Amniotic epithelial cell (primary cell): Measurements from ENCODE around the gene NLE1.
"Not testable (repeated sequence)": the region's sequence is repeated elsewhere in the genome, so short reads cannot be mapped to it uniquely, and the experiment has no call there.

Experiments used
- DNase-seq: peaks from one replicate; pipeline ENCODE4 v3.0.0-alpha.2; 2010; ENCODE audit warnings: low read depth

NLE1 gene

DNA sequence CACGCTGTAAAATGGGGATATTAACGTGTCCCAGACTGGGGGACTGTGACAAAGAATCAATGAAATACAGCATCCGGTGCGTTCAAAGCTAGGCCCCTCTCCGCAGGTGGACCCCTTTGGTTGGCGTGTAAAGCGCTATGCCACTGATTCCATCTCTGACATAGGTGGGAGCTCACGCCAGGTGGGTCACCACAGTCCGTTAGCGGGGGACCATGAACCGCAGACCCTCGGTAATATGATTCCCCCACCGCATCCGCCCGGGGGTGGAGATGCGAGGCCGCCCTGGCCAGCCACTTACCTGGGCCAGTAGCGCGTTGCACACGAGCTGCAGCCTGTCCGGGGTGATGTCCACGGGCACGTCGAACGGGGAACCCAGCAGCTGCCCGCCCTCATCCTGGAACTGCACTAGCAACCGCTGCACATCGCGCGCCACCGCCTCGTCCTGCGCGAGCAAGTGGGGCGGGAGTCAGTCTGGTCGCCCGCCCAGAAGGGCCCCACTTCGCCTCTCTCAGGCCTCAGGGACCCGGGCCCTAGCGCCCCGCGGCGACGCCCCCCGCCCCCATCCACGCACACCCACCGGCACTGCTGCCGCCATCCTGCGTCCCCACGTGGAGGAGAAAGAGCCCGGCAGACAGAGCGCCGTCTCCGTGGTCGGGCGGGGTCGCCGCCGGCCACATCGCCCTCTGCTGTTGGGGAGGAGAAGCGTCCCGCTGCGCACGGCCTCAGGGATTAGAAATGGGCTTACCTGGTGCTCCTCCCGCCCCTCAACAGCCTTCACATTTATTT lies at the start of gene NLE1:
TSS of gene NLE1 (minus strand) at position 623 of the 786 bp plus-strand sequence. CDS start at position 595, 28 bp downstream.
- peak; percentile 74 for DNase-seq

DNA sequence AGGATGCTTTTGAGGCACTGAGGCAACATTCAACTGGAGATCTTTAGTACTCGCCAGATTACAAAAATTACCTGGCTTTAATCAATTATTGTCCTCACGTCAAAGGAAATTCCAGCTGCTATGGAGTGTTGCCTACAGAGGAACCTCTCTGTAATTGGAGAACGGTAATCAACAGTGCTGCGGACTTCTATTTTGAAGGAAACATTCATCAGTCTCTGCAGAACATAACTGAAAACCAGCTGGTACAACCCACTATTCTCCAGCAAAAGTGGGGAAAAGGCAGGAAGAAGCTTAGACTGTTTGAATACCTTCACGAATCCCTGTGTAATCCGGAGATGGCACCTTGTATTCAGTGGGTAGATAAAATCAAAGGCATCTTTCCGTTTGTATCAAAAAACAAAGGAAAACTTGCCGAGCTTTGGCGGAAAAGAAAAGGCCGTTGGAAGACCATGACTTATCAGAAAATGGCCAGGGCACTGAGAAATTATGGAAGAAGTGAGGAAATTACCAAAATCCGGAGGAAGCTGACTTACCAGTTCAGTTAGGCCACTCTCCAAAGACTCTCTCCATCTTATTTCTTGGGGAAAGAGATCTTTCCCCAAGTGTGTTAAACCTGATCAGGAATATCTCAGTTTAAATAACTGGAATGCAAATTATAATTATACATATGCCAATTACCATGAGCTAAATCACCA lies 49.0 kb upstream of the NLE1 start:
- DNase-seq = no peak

DNA sequence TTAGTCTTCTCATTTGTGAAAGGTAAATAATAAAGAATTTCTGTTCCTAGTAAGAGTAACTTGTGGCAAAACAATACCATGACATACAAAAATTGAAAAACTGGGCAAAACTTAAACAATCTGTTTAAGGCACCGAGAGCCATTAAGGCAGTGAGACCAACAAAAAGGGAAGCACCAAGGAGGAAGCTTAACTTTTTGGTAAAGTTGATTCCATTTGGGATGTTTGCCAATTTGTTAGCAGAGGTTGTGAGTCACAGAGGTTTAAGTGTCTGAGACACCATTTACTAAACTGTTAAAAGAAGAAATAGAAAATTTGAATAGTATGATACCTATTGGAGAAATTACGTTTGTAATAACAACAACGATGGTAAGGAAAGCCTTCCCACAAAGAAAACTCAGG lies 47.2 kb upstream of the NLE1 start:
- DNase-seq = no peak

DNA sequence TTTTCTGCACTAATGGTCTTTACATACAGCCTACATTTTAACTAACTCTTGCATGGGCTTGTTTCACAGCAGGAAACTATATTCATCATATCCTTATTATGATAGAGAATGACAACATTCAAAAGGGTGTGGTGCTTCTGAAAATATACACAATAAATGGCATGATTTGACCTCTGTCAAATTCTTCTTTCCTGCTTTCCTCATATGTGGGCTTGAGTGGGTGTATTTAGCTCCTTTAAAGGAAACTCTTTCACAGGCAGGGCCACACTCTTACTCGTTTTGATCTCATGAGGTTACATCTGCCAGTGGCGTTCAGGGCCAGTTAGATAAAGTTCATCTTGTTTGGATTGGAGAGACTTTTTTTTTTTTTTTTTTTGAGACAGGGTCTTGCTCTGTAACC lies 46.0 kb upstream of the NLE1 start:
- no peak for DNase-seq

DNA sequence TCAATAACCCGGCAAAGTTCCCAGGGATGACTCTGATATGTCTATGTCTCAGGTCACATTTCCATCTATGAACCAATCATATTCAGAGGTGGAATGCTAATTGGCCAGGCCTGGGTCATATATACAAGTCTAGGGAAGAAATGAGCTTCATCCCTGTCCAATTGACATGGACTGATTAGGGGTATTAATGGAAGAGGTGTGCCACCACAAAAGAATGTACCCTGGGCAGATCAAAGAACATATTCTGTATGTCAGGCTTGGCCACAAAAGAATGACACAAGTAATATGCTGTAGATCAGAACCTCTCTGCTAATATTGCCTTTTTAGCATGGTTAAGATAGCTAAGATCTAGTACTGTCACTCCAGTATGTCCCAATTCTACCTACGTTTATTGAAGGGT lies 45.4 kb upstream of the NLE1 start:
- DNase-seq = no peak

DNA sequence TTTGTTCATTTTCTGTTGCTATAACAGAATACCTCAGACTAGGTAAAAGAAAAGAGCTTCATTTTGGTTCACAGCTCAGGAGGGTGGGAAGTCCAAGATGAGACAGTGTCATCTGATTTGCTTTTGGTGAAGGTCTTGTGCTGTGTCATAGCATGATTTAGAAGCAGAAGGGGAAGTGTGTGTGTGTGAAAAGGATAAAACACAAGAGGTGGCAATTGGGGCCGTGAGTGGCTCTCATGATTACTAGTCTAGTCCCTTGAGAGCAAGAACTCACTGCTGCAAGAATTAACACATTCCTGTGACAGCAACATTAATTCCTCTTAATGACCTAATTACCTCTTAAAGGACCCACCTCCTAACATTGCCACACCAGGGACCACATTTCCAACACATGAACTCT lies 43.7 kb upstream of the NLE1 start:
- no peak for DNase-seq

DNA sequence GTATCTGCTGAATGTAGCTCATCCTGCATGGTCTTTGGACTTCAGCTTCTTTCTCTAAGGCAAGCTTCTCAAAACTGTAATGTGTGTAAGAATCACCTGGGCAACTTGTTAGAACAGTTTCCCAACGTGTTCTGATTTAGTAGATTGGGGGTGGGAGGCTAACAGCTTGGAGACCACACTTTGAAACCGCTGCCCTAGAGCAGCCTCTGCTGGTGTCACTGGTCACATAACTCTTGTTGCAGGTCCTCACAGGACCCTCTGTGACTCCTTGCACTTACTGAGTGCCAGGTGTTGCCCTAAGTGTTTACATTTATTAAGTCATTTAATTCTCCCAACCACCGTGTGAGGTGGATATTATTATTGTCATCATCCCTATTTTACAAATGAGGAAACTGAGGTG lies 42.2 kb upstream of the NLE1 start:
- DNase-seq = no peak

DNA sequence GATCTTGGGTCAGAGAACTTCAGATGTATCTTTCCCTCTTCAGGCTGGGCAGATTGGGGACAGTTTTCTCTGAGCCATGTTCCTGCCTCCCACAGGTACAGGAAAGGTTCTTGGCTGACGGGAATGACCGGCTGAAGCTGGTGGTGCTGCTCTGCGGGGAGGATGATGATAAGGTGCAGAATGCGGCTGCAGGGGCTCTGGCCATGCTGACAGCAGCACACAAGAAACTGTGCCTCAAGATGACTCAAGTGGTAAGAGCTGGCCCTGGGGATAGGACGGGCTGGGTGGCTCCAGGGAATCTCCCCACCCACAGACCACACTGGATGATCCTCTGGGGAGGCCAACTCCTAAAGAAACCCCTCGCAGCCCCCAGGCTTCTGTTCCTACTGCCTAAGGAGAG lies 41.2 kb upstream of the NLE1 start:
- no peak for DNase-seq

DNA sequence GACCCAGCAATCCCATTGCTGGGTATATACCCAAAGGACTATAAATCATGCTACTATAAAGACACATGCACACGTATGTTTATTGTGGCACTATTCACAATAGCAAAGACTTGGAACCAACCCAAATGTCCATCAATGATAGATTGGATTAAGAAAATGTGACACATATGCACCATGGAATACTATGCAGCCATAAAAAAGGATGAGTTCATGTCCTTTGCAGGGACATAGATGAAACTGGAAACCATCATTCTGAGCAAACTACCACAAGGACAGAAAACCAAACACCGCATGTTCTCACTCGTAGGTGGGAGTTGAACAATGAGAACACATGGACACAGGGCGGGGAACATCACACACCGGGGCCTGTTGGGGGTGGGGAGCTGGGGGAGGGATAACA lies 37.3 kb upstream of the NLE1 start:
- DNase-seq = not testable (repeated sequence)

DNA sequence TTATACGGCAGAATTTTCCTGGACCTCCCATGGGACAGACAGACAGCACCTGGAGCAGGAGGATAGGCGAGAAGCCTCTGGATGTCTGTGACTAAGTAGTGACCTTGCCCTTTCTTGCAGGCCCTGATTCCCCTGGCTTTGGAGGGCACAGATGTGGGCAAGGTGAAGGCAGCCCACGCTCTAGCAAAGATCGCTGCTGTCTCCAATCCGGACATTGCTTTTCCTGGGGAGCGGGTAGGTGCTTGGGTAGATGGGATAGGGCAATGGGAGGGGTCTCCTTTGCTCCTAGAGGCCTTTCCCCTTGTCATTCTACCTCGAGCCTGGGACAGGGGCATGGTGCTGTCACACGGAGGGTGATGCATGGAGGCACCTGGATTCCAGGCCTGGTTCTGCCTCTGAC lies 34.8 kb upstream of the NLE1 start:
- no peak for DNase-seq

DNA sequence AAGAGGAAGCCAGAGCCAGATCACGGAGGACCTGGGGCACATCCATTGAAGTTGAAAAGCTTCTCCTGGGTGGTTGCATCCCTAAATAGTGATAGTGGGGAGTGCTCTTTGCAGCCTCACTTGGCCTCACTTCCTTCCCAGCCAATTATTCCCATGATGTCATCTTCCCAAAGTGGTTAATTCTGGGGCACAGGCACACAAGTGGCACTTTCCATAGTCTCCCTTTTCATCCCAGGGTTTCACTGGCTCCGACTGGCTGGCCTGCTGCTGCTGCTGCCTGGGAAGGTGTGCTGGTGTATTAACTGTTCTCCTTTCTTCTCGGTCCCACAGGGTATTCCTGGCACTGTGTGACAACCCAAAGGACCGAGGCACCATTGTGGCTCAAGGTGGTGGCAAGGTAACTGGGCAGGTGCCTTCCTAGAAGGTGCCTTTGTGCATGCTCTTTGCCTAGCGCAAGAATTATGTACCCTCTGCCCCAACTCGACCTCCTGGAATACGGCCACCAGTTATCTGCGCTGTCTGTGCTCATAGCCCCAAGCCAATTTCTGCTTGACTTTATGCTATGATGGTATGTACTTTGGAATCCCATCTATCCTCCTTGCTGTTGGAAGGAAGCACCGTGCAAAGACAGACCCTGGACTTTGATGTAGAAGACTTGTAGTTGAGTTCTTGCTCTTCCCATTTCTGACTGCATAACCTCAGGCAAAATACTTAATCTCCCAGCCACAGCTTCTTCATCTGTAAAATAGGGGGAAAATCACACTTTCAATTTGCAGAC lies 33.7 kb upstream of the NLE1 start:
- no peak for DNase-seq

DNA sequence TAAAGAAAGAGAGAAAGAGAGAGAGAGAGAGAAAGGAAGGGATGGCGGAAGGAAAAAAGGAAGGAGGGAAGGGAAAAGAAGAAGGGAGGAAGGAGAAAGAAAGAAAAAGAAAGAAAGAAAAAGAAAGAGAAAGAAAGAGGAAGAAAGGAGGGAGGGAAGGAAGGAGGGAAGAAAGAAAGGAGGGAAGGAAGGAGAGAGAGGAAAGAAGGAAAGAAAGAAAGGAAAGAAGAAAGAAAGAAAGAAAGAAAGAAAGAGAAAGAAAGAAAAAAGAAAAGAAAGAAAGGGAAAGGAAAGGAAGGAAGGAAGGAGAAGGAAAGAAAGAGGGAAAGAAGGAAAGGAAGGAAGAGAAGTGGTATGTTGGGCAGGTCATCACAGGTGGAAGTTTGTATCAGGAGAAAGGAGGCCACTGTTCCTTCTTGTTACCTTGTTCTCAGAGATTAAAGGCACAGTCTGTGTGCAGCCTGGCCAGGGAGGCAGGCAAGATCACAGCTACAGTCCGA lies 32.8 kb upstream of the NLE1 start:
- DNase-seq = no peak

DNA sequence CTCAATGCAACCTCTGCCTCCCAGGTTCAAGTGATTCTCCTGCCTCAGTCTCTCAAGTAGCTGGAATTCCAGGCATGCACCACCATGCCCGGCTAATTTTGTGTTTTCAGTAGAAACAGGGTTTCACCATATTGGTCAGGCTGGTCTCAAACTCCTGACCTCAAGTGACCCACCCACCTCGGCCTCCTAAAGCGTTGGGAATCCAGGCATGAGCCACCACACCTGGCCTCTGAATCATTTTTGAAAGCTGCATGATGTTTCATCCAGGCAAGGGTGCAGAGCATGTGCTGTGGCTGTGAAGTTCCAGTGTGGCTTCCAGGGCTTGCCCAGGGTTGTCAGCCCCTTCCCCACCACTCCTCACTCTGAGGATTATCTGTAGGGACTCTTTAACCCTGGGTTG lies 30.2 kb upstream of the NLE1 start:
- not testable (repeated sequence) for DNase-seq

DNA sequence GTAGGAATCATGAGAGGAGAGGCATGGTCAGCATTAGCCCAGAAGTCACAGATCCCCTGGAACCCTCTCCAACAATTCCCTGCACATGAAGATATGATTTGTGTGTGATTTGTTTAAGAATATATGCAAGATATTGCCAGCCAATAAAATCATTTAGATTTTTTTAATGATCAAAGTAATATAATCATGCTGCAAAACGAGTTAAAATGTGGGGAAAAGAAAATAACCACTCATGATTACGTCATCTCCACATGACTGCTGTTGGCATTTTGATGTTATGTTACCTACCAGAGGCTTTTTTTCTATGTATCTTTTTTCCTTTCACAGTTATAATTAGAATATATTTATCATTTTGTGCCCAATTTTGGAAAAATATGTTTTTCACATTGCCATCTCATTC lies 29.7 kb upstream of the NLE1 start:
- DNase-seq = peak; percentile 24

DNA sequence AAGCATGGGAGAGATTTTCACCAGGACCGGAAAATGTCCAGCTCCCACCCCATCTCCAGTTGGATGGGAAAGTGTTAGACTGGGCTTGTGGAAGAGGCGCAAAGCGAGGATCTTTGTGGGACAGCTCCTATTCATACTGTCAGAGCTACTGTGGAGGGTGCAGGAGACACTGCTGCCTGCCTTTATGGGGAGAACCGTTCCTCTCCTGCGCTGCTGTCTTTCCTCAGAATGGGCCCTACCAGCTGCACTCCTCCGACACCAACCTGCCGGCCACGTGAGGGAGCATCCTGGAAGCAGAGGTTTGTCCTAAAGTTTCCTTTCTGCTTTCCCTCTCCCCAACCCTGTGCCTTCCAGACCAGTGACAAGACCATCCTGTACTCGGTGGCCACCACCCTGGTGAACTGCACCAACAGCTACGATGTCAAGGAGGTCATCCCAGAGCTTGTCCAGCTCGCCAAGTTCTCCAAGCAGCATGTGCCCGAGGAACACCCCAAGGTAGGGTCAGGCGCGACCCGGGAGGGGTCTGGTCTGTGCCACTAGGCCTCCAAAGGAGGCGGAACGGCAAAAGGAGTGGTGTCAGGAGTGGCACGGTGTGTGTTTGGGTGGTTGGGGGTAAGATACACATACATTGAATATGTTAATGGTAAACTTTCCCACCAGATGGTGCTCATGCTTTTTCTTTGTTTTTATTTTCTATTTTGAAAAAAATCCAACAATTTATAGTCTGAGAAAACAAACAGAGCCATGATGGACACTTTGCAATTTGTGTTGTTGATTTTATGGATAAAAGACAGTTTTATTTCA lies 29.1 kb upstream of the NLE1 start:
- peak; percentile 17 for DNase-seq

DNA sequence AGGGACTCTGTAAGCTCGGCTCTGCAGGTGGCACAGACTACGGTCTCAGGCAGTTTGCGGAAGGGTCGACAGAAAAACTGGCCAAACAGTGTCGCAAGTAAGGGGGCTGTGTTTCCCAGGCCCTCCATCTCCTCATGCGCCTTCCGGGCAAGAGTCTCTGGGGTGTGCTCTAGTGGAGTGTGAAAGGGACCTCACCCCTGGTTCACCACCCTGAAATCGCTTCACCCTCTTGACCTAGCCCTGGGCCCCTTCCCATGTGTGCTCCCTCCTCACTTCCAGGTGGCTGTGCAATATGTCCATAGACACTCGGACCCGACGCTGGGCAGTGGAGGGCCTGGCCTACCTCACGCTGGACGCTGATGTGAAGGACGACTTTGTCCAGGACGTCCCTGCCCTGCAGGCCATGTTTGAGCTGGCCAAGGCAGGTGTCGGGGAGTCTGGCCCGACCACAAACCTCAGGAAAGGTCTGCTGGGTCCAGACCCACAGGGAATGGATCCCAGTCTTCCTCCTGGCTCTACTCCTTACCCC lies 27.8 kb upstream of the NLE1 start:
- DNase-seq = no peak

DNA sequence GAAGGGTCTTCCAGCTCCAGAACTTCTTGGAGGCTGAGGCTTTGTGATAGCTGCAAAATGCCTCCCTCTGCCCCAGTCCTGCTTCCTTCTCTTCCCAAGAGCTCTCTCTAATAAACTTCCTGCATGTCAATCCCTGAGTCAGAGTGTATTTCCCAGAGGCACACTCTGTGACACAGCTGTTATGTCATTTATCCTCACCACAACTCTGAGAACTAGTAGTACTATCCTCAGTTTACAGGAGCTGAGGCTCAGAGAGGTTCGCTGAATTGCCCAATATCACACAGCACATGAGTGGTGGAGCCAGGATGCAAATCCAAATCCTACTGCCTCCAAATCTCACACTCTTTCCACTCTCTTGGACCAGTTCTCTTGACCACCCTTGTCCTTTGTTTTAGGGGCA lies 25.6 kb upstream of the NLE1 start:
- DNase-seq = peak; percentile 19

DNA sequence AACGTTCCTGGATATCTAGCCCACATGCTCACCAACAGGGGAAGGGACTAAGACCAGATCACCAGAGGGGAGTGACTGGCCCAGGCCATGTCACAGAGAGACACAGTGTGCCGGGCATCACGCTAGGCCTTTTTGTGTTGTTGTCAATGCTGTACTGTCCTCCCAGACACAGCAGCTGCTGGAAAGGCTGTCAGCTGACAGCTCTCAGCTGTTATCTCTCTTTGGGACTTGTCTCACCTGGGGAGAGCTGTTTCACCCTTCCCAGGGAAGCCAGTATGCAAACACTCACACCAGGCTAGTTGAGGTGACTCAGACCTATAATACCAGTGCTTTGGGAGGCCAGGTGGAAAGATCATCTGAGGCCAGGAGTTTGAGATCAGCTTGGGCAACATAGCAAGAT lies 24.9 kb upstream of the NLE1 start:
- no peak for DNase-seq

DNA sequence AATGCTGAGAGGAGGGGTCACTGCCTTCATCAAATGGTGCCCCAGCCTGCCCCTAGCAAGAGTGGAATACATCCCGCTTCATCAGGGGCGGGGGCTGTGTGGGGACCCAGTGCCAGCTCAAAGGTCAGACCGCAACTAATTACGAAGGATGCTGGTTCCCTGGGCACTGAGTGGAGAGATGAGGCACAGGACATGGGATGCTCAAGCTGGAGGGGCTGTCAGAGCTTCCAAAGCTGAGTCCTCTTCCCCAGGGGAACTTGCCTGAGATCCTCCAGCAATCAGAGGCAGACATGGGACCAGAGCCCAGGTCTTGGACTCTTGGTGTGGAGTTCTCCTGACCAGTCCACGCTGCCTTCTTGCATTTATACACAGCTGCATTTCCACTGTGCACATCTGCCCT lies 24.4 kb upstream of the NLE1 start:
- DNase-seq = no peak

DNA sequence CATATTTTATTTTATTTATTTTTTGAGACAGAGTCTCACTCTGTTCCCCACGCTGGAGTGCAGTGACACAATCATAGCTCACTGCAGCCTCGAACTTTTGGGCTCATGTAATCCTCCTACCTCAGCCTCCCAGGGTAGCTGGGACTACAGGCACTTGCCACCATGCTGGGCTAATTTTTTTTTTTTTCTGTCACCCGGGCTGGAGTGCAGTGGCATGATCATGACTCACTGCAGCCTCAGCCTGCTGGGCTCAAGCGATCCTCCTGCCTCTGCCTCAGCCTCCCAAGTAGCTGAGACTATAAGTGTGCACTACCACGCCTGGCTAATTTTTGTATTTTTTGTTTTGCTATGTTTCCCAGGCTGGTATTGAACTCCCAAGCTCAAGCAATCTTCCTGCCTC lies 22.6 kb upstream of the NLE1 start:
- no peak for DNase-seq

DNA sequence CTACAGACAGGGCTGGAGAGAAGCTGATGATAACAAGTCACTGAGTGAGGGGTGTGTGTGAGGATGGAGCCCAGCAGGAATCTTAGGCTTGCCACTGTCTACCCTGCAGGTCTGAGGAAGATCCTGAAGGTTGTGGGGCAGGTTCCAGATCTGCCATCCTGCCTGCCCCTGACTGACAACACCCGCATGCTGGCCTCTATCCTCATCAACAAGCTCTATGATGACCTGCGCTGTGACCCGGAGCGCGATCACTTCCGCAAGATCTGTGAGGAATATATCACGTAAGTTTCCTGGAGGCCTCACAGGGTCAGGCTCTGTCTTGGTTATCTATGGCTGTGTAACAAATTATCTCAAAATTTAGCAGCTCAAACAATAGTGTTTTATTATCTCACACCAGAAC lies 21.8 kb upstream of the NLE1 start:
- no peak for DNase-seq

DNA sequence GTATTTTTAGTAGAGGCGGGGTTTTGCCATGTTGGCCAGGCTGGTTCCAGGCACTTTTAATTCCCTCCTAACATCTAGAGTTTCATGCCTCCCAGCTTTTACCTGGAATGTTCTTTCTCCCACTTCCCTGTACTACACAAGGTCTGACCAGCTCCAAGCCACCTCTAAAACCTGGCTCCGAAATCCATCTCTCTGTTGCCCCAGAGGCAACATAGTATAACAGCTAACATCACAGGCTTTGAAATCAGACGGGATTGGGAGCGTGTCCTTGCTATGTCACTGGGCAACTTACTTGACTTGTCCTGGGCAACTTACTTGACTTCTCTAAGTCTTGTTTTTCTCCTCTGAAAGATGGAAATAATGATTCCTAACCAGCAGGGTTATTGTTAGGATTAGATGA lies 20.7 kb upstream of the NLE1 start:
- DNase-seq = no peak
